ENCODE data around the gene TOR1A. TPM values are rescaled to one million over a fixed set of nuclear protein-coding genes. Genes with fewer than 3 reads are reported as not detected.

The TOR1A gene
- total RNA-seq, 4 donors from 2014 or later = 18.1 to 31.9 (median 24.9) TPM

DNA sequence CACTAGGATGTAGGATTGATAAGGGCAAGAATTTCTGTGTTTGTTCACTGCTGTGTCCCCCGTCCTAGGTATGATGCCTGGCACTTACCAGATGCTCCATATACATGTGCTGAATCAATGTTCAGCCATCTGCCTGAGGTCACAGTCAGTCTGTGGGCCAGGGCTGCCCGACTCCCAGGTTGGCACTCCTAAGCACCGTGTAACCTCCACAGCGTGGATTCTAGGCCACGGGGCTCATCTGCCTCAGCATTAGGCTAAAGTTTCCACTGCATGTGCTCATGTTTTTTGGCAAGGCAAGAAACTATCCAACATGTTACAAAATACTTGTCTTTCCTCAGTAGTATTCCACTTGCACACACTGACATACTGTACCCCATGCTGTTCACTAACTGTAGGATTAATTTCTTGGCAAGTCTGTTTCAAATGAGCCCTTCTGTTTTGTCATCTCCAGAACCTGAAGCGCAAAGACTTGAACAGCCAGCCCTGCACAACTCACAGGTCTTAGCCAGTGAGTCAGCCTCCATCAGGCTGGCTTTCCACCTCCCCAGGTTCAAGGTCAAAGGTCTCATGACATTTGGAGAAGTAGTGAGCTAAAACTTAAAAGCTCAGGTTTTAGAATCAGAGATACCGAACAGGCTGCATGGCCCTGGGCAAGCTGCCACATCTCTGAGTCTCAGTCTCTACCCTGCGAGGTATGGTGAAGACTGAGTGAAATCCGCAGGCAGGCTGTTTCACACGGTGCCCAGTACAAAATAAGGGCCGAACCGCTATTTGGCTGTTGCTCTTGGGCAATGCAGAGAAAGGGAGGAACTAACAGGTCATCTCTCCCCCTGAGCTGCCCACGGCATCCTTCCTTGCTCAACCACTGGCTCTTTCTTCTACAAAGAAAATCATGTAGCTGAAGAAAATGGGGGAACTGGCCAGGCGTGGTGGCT is 7.2 kb downstream of the TOR1A start:
- H3K4me1 ChIP-seq = no peaks in the 10 kb centered on the region
- no peak for ATAC-seq
- peaks cover 0 to 72% of the 10 kb centered on the region in 2 donors for H3K36me3 ChIP-seq
- intact Hi-C loops (cut with DNase I; ENCODE audit: low total_unique reads) = no loop called here
- in situ Hi-C loops (cut with MboI; ENCODE audit: low sequenced_read_pairs in 4 of 4) = no loop called here
- no peak for DNase-seq
- H3K9me3 ChIP-seq = no peaks in the 10 kb centered on the region
- no peak overlapping the region for H3K27ac ChIP-seq
- H3K4me3 ChIP-seq = no peak overlapping the region
- no peak for TF ChIP-seq POLR2A (IDR thresholded peaks at IDR 0.05)
- no peaks in the 10 kb centered on the region for H3K27me3 ChIP-seq

GRCh38 chr9:129815278-129815677 is 8.7 kb downstream of the TOR1A start:
- ATAC-seq = no peak
- in situ Hi-C loops (cut with MboI; ENCODE audit: low sequenced_read_pairs in 4 of 4) (no loop called here), intact Hi-C loops (cut with DNase I; ENCODE audit: low total_unique reads) (no loop called here)
- TF ChIP-seq, protein P1, sequence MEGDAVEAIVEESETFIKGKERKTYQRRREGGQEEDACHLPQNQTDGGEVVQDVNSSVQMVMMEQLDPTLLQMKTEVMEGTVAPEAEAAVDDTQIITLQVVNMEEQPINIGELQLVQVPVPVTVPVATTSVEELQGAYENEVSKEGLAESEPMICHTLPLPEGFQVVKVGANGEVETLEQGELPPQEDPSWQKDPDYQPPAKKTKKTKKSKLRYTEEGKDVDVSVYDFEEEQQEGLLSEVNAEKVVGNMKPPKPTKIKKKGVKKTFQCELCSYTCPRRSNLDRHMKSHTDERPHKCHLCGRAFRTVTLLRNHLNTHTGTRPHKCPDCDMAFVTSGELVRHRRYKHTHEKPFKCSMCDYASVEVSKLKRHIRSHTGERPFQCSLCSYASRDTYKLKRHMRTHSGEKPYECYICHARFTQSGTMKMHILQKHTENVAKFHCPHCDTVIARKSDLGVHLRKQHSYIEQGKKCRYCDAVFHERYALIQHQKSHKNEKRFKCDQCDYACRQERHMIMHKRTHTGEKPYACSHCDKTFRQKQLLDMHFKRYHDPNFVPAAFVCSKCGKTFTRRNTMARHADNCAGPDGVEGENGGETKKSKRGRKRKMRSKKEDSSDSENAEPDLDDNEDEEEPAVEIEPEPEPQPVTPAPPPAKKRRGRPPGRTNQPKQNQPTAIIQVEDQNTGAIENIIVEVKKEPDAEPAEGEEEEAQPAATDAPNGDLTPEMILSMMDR (IDR thresholded peaks at IDR 0.05 in 4 of 5, conservative IDR thresholded peaks at IDR 0.05 in 1 of 5) = no peak
- TF ChIP-seq POLR2A (IDR thresholded peaks at IDR 0.05) = no peak
- H3K36me3 ChIP-seq = peaks cover 0 to 70% of the 10 kb centered on the region in 2 donors
- no peak overlapping the region for H3K27ac ChIP-seq
- no peak for DNase-seq
- H3K4me1 ChIP-seq = no peaks in the 10 kb centered on the region
- no peaks in the 10 kb centered on the region for H3K27me3 ChIP-seq
- H3K4me3 ChIP-seq = no peak overlapping the region
- no peaks in the 10 kb centered on the region for H3K9me3 ChIP-seq

DNA sequence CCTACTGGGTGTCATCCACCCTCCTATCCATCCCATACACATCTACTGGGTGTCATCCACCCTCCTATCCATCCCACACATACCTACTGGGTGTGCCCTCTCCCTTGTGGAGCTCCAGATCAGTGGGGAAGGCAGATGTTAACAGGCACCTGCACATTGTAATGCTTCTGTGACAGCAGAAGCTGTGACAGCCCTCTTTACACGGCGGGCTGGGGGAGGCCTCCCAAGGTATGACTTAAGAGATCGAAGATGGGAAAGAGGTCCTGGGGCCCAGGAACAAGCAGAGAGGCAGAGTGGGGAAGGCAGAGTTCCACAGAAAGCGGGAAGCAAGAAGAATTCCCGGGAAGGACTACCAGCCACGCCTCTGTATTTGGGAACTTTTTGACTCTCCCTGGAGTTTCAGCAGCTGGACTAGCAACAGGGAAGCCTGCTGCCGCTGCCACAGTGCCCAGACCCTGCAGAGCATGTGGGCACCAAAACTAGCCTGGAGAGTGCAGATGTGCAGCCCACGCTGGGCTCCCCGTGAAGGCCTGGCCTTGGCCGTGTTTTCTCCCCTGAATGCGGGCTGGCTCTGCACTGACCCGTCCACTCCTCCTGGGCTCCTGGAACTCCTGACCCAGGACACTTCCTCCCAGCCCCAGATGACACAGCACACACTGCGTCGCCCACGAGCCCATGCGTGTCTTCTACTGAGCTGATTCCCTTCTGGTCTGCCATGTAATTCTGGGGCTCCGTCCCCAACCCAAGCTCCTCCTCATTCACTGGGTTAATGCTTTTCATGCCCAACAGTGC is 9.3 kb downstream of the TOR1A start:
- DNase-seq (no peak), ATAC-seq (no peak)
- Histone ChIP-seq H3K4me1 (no peaks in the 10 kb centered on the region), H3K27me3 (no peaks in the 10 kb centered on the region), H3K27ac (no peak overlapping the region), H3K4me3 (no peak overlapping the region), H3K9me3 (no peaks in the 10 kb centered on the region), H3K36me3 (peaks cover 0 to 73% of the 10 kb centered on the region in 2 donors)
- TF ChIP-seq, protein P1 (IDR thresholded peaks at IDR 0.05 in 4 of 5, conservative IDR thresholded peaks at IDR 0.05 in 1 of 5) = no peak
- TF ChIP-seq POLR2A (IDR thresholded peaks at IDR 0.05) = no peak
- intact Hi-C loops (cut with DNase I; ENCODE audit: low total_unique reads) = no loop called here
- in situ Hi-C loops (cut with MboI; ENCODE audit: low sequenced_read_pairs in 4 of 4) = no loop called here

- no peaks in the 10 kb centered on the region for H3K9me3 ChIP-seq
- no peaks in the 10 kb centered on the region for H3K4me1 ChIP-seq
- in situ Hi-C loops (cut with MboI; ENCODE audit: low sequenced_read_pairs in 4 of 4) = no loop called here
- no peak overlapping the region for H3K27ac ChIP-seq
- no peaks in the 10 kb centered on the region for H3K27me3 ChIP-seq
- DNase-seq (no peak), ATAC-seq (no peak)
- no peak for TF ChIP-seq POLR2A (IDR thresholded peaks at IDR 0.05)
- TF ChIP-seq, protein P1 (IDR thresholded peaks at IDR 0.05 in 4 of 5, conservative IDR thresholded peaks at IDR 0.05 in 1 of 5) = no peak
- peaks cover 0 to 77% of the 10 kb centered on the region in 2 donors for H3K36me3 ChIP-seq
- intact Hi-C loops (cut with DNase I; ENCODE audit: low total_unique reads) = no loop called here
- no peak overlapping the region for H3K4me3 ChIP-seq
These were observed 10.3 kb downstream of the TOR1A start for GRCh38 chr9:129813661-129814060.

GRCh38 chr9:129812385-129812784 is 11.6 kb downstream of the TOR1A start:
- H3K4me1 ChIP-seq = no peaks in the 10 kb centered on the region
- H3K27ac ChIP-seq = no peak overlapping the region
- H3K9me3 ChIP-seq = no peaks in the 10 kb centered on the region
- no peaks in the 10 kb centered on the region for H3K27me3 ChIP-seq
- in situ Hi-C loops (cut with MboI; ENCODE audit: low sequenced_read_pairs in 4 of 4) = no loop called here
- H3K36me3 ChIP-seq = peaks cover 0 to 72% of the 10 kb centered on the region in 2 donors
- intact Hi-C loops (cut with DNase I; ENCODE audit: low total_unique reads) = no loop called here
- no peak for TF ChIP-seq POLR2A (IDR thresholded peaks at IDR 0.05)
- TF ChIP-seq, protein P1 (IDR thresholded peaks at IDR 0.05 in 4 of 5, conservative IDR thresholded peaks at IDR 0.05 in 1 of 5) = no peak
- ATAC-seq (no peak), DNase-seq (no peak)
- no peak overlapping the region for H3K4me3 ChIP-seq

Measured in gastrocnemius medialis (tissue), 4 donors.